Activated CD4-positive, alpha-beta memory T cell treated with anti-CD3 and anti-CD28 coated beads for 36 hours (primary cell): ENCODE data around the gene IFT27. TPM values are rescaled to one million over a fixed set of nuclear protein-coding genes. Genes with fewer than 3 reads are reported as not detected.

ENCODE experiments used
- CTCF ChIA-PET: fragments of 350-600 bp; sonication (Branson Sonifier 250); formaldehyde crosslinking; loops from one replicate; lab custom pipeline; 2021; ENCODE audit warnings: antibody characterized with exemption, inconsistent platforms; lab: Charles Lee
- POLR2A ChIA-PET: fragments of 350-600 bp; sonication (Branson Sonifier 250); formaldehyde crosslinking; loops from one replicate; lab custom pipeline; 2021; ENCODE audit warnings: antibody characterized with exemption; lab: Charles Lee
- DNase-seq: peaks from one replicate; pipeline ENCODE4 v3.0.0-alpha.2; 2020
- H3K27ac Mint-ChIP-seq: one replicate; pipeline ENCODE4 v1.8.0; 2021; ENCODE audit warnings: mixed read lengths
- H3K27me3 Mint-ChIP-seq: one replicate; pipeline ENCODE4 v1.8.0; 2021; ENCODE audit warnings: mixed read lengths
- H3K36me3 Mint-ChIP-seq: one replicate; pipeline ENCODE4 v1.8.0; 2021; ENCODE audit warnings: mixed read lengths
- H3K4me1 Mint-ChIP-seq: one replicate; pipeline ENCODE4 v1.8.0; 2021; ENCODE audit warnings: low read depth, mixed read lengths
- H3K4me3 Mint-ChIP-seq: one replicate; pipeline ENCODE4 v1.8.0; 2021; ENCODE audit warnings: mild to moderate bottlenecking, mixed read lengths
- H3K9me3 Mint-ChIP-seq: one replicate; pipeline ENCODE4 v1.8.0; 2021; ENCODE audit warnings: mixed read lengths
- intact Hi-C: fragments of 100-400 bp; cut with micrococcal nuclease; formaldehyde crosslinking; loops from one replicate; pipeline ENCODE4 v1.15.1; 2023
- total RNA-seq, 2 experiments: library from RNA; stranded (reverse); gene quantifications; one replicate each; pipeline ENCODE4 v1.2.3, GENCODE V29; 2021

The IFT27 gene
- total RNA-seq, 2 experiments from 2014 or later = 27.9 to 32.1 TPM

GRCh38 chr22:36753120-36753802, 22.7 kb downstream of the IFT27 start:
- ChIA-PET POLR2A (no interaction called here), CTCF (interaction anchor here (2.0 kb wide), 1 partner anchor 21 kb away, joined by 5 read pairs; no protein-coding TSS in a partner anchor)
- no peak overlapping the region for H3K4me3 Mint-ChIP-seq
- H3K27me3 Mint-ChIP-seq = peaks cover 17% of the 10 kb centered on the region
- H3K9me3 Mint-ChIP-seq = no peaks in the 10 kb centered on the region
- no peaks in the 10 kb centered on the region for H3K36me3 Mint-ChIP-seq
- no peaks in the 10 kb centered on the region for H3K4me1 Mint-ChIP-seq
- intact Hi-C loops = no loop called here
- DNase-seq = no peak
- H3K27ac Mint-ChIP-seq = no peak overlapping the region

GRCh38 chr22:36746375-36746970, 29.4 kb downstream of the IFT27 start:
- CTCF ChIA-PET = no interaction called here

GRCh38 chr22:36745301-36745995, 30.5 kb downstream of the IFT27 start:
- ChIA-PET POLR2A (no interaction called here), CTCF (no interaction called here)
- H3K27ac Mint-ChIP-seq = no peak overlapping the region
- H3K27me3 Mint-ChIP-seq = peaks cover 6% of the 10 kb centered on the region
- H3K36me3 Mint-ChIP-seq = no peaks in the 10 kb centered on the region
- intact Hi-C loops = no loop called here
- H3K4me3 Mint-ChIP-seq = no peak overlapping the region
- no peaks in the 10 kb centered on the region for H3K9me3 Mint-ChIP-seq
- no peak for DNase-seq
- no peaks in the 10 kb centered on the region for H3K4me1 Mint-ChIP-seq

More at GRCh38 chr22:36746375-36746970, 29.4 kb downstream of the IFT27 start:
- no peaks in the 10 kb centered on the region for H3K4me1 Mint-ChIP-seq
- H3K27me3 Mint-ChIP-seq = peaks cover 7% of the 10 kb centered on the region
- DNase-seq = no peak
- POLR2A ChIA-PET = no interaction called here
- H3K4me3 Mint-ChIP-seq = no peak overlapping the region
- no peaks in the 10 kb centered on the region for H3K9me3 Mint-ChIP-seq
- no peak overlapping the region for H3K27ac Mint-ChIP-seq
- intact Hi-C loops = no loop called here
- no peaks in the 10 kb centered on the region for H3K36me3 Mint-ChIP-seq

GRCh38 chr22:36744791-36745190, 31.1 kb downstream of the IFT27 start:
- H3K4me1 Mint-ChIP-seq = no peaks in the 10 kb centered on the region
- ChIA-PET POLR2A (no interaction called here), CTCF (interaction anchor here (1.2 kb wide), 1 partner anchor 13 kb away, joined by 6 read pairs; no protein-coding TSS in a partner anchor)
- no peak for DNase-seq
- intact Hi-C loops = no loop called here
- no peaks in the 10 kb centered on the region for H3K9me3 Mint-ChIP-seq
- no peaks in the 10 kb centered on the region for H3K36me3 Mint-ChIP-seq
- H3K27ac Mint-ChIP-seq = no peak overlapping the region
- peaks cover 2% of the 10 kb centered on the region for H3K27me3 Mint-ChIP-seq
- no peak overlapping the region for H3K4me3 Mint-ChIP-seq

- CTCF ChIA-PET = interaction anchor here (1.2 kb wide), 1 partner anchor 14 kb away, joined by 6 read pairs; no protein-coding TSS in a partner anchor
- DNase-seq = no peak
- intact Hi-C loops = no loop called here
- POLR2A ChIA-PET = no interaction called here
- Mint-ChIP-seq H3K36me3 (no peaks in the 10 kb centered on the region), H3K4me1 (no peaks in the 10 kb centered on the region), H3K27ac (no peak overlapping the region), H3K9me3 (no peaks in the 10 kb centered on the region), H3K4me3 (no peak overlapping the region), H3K27me3 (peaks cover 2% of the 10 kb centered on the region)
Observed at GRCh38 chr22:36744413-36744765, 31.5 kb downstream of the IFT27 start.

GRCh38 chr22:36743591-36744412, 32.1 kb downstream of the IFT27 start:
- no peak for DNase-seq
- ChIA-PET CTCF (interaction anchor here (1.2 kb wide), 1 partner anchor 14 kb away, joined by 6 read pairs; no protein-coding TSS in a partner anchor), POLR2A (no interaction called here)
- intact Hi-C loops = no loop called here
- H3K9me3 Mint-ChIP-seq = peaks cover 3% of the 10 kb centered on the region
- H3K27me3 Mint-ChIP-seq = peaks cover 6% of the 10 kb centered on the region
- no peak overlapping the region for H3K4me3 Mint-ChIP-seq
- H3K27ac Mint-ChIP-seq = no peak overlapping the region
- H3K36me3 Mint-ChIP-seq = no peaks in the 10 kb centered on the region
- no peaks in the 10 kb centered on the region for H3K4me1 Mint-ChIP-seq

GRCh38 chr22:36743011-36743410, 32.9 kb downstream of the IFT27 start:
- H3K36me3 Mint-ChIP-seq = no peaks in the 10 kb centered on the region

GRCh38 chr22:36741968-36742367, 34.0 kb downstream of the IFT27 start:
- H3K4me1 Mint-ChIP-seq = no peaks in the 10 kb centered on the region
- H3K36me3 Mint-ChIP-seq = no peaks in the 10 kb centered on the region
- H3K4me3 Mint-ChIP-seq = no peak overlapping the region
- H3K9me3 Mint-ChIP-seq = peaks cover 3% of the 10 kb centered on the region
- peaks cover 16% of the 10 kb centered on the region for H3K27me3 Mint-ChIP-seq
- intact Hi-C loops = no loop called here
- no peak overlapping the region for H3K27ac Mint-ChIP-seq
- CTCF ChIA-PET = no interaction called here
- DNase-seq = no peak
- POLR2A ChIA-PET = no interaction called here

More at GRCh38 chr22:36743011-36743410, 32.9 kb downstream of the IFT27 start:
- intact Hi-C loops = no loop called here
- H3K4me1 Mint-ChIP-seq = no peaks in the 10 kb centered on the region
- DNase-seq = no peak
- CTCF ChIA-PET = interaction anchor here (0.6 kb wide), 1 partner anchor 8 kb away, joined by 7 read pairs; no protein-coding TSS in a partner anchor
- H3K9me3 Mint-ChIP-seq = peaks cover 3% of the 10 kb centered on the region
- peaks cover 10% of the 10 kb centered on the region for H3K27me3 Mint-ChIP-seq
- POLR2A ChIA-PET = no interaction called here
- no peak overlapping the region for H3K27ac Mint-ChIP-seq
- H3K4me3 Mint-ChIP-seq = no peak overlapping the region

GRCh38 chr22:36741204-36741793, 34.6 kb downstream of the IFT27 start:
- H3K27me3 Mint-ChIP-seq = peaks cover 20% of the 10 kb centered on the region
- H3K4me1 Mint-ChIP-seq = no peaks in the 10 kb centered on the region
- intact Hi-C loops = no loop called here
- H3K27ac Mint-ChIP-seq = no peak overlapping the region
- ChIA-PET POLR2A (no interaction called here), CTCF (no interaction called here)
- no peaks in the 10 kb centered on the region for H3K36me3 Mint-ChIP-seq
- DNase-seq = no peak
- H3K9me3 Mint-ChIP-seq = peaks cover 3% of the 10 kb centered on the region
- no peak overlapping the region for H3K4me3 Mint-ChIP-seq

- Mint-ChIP-seq H3K36me3 (no peaks in the 10 kb centered on the region), H3K4me3 (no peak overlapping the region), H3K4me1 (no peaks in the 10 kb centered on the region), H3K9me3 (peaks cover 3% of the 10 kb centered on the region), H3K27me3 (peaks cover 22% of the 10 kb centered on the region), H3K27ac (no peak overlapping the region)
- ChIA-PET POLR2A (no interaction called here), CTCF (no interaction called here)
- intact Hi-C loops = no loop called here
- DNase-seq = no peak
Observed at GRCh38 chr22:36740716-36741115, 35.2 kb downstream of the IFT27 start.

GRCh38 chr22:36739185-36739584, 36.7 kb downstream of the IFT27 start:
- ChIA-PET CTCF (no interaction called here), POLR2A (no interaction called here)
- H3K27me3 Mint-ChIP-seq = peaks cover 25% of the 10 kb centered on the region
- intact Hi-C loops = no loop called here
- H3K4me1 Mint-ChIP-seq = no peaks in the 10 kb centered on the region
- no peak overlapping the region for H3K4me3 Mint-ChIP-seq
- H3K9me3 Mint-ChIP-seq = peaks cover 3% of the 10 kb centered on the region
- DNase-seq = no peak
- H3K36me3 Mint-ChIP-seq = no peaks in the 10 kb centered on the region
- no peak overlapping the region for H3K27ac Mint-ChIP-seq
